Measurements from ENCODE around the gene CASZ1.

The CASZ1 gene

DNA sequence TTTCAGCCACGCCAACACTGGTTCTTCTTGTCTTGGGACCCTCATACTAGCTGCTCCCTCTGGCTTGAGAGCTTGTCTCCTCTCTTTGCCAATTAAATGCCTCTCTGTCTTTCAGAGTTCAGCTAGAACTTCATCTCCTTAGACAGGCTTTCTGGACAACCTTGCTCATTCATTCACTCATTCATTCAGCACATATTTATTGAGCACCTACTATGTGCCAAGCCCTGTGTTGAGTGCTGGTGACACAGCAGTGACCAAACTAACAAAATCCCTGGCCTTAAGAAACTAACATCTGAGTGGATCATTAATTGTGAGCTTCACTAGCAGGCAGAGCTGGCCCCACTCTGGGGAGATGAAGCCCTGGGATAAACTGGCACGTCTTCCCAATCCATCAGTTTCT, 24.9 kb upstream of the CASZ1 start:
- DNase-seq (ENCODE audit: low read depth) = no peak

- no peak for DNase-seq (ENCODE audit: low read depth)
Measured at GRCh38 chr1:10820422-10820821, 24.0 kb upstream of the CASZ1 start.

GRCh38 chr1:10819198-10819901, 22.9 kb upstream of the CASZ1 start:
- DNase-seq (ENCODE audit: low read depth) = no peak

DNA sequence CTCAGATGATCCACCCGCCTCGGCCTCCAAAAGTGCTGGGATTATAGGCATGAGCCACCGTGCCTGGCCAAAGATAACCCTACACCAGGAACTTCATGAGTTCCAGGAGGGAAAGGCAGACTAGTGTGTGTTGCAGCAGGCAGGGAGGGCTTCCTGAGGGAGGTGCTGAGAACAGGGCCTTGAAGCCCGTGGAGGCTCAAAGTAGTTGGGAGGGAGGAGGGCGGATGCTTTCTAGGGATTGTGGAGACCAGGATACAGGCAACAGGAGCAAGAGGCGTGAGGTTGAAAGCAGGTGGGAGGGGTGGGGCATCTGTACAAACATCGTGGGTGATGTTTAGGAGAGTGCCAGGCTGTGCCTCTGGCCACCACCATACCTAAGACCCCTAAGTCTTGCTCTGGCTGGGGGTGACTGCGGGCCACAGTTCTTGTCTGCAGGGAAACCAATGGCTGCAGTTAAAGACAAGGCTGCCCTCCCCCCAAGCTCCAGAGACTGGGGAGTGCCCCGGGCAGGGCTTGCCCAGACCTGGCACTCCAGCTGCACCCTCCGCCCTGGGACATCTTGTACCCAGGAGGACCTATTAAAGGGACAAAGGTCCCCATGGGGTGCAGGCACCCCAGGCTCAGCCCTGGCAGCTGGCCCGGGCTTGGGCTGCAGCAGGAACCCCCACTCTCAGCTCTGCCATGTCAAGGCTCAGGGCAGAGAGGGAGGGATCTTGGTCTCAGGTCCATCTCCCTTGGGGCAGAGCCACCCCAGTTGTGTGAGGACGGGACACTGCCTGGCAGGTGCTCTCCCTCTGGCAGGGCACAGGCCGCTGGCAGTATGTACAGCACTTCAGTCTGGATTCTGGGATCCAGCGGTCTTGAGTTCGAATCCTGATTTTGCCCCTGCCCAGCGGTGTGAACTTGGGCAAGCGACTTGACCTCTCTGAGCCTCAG, 22.1 kb upstream of the CASZ1 start:
- DNase-seq (ENCODE audit: low read depth) = no peak

DNA sequence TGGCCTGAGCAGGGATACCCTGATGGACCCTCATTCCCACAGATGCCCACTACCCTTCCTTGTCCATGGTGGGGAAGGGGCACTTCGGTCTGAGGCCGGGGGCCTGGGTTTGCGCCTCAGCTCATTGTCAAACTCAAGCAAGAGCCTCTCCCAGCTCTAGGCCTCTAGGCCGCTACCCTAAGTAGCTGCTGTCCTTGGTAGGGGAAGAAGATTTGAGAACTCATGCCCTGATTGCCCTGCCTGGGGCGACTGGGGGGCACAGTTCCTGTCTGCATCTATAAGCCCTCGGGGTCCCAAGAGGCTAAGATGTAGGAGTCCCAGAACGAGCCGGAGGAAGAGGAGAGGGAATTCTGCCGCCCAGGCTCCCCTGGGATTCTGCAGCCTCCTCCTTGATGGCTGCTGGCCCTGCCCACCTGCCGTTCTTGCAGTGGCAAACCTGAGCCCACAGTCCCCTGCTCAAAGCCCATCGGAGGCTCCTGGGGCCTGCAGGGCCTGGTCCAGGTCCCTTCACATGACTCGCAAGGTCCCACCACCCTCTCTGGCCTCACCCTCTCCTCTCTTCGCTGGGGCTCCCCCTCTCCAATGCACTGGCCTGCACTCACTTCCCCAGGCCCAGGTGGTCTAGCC, 20.4 kb upstream of the CASZ1 start:
- no peak for DNase-seq (ENCODE audit: low read depth)

GRCh38 chr1:10816233-10816632, 19.8 kb upstream of the CASZ1 start:
- no peak for DNase-seq (ENCODE audit: low read depth)

GRCh38 chr1:10815858-10816195, 19.4 kb upstream of the CASZ1 start:
- no peak for DNase-seq (ENCODE audit: low read depth)

DNA sequence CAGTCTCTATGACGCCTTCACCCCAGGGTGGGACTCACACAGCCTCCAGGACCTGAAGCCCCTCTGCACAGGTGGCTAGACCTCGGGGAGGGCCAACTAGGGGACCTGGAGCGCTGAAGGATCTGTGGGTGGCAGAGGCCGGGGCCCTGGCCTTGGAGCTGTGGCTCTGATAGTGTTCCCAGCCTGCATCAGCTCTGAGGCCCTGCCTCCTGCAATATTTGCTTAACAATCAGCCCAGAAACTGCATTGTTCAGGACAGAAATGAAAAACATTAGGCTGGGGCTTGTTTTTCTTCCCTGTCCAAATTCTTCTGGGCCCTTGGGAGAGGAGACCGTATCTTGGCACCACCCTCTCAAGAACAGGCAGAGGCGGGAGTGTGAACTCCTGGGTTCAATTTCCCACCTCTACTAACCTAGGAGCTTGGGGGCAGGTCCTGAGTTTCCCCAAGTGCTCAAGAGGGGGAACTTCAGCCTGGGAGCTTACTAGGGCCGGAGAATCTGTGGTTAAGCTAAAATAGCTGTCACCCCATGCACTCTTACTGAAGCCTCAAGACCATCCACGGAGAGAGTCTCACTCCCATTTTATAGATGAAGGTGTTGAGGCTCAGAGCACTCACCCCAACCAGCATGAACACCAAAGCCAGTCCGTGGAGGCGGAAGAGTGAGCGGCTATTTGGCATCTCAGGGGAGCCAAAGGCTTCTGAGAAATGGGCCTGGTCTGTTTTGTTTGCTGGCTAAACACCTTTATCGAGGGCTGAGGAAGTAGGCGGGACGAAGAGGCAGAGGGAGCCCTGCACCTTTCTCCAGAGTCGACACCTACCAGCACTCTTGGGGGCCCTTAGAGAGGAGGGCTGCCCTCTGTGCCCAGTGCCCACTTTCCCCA, 18.8 kb upstream of the CASZ1 start:
- no peak for DNase-seq (ENCODE audit: low read depth)

GRCh38 chr1:10814312-10814711, 17.9 kb upstream of the CASZ1 start:
- no peak for DNase-seq (ENCODE audit: low read depth)

- DNase-seq (ENCODE audit: low read depth) = no peak
Measured at GRCh38 chr1:10813799-10814198, 17.4 kb upstream of the CASZ1 start.

- no peak for DNase-seq (ENCODE audit: low read depth)
Measured at GRCh38 chr1:10812387-10812915, 16.0 kb upstream of the CASZ1 start.

- DNase-seq (ENCODE audit: low read depth) = no peak
Measured at GRCh38 chr1:10808441-10808840, 12.0 kb upstream of the CASZ1 start.

GRCh38 chr1:10806966-10807365, 10.5 kb upstream of the CASZ1 start:
- DNase-seq (ENCODE audit: low read depth) = no peak

DNA sequence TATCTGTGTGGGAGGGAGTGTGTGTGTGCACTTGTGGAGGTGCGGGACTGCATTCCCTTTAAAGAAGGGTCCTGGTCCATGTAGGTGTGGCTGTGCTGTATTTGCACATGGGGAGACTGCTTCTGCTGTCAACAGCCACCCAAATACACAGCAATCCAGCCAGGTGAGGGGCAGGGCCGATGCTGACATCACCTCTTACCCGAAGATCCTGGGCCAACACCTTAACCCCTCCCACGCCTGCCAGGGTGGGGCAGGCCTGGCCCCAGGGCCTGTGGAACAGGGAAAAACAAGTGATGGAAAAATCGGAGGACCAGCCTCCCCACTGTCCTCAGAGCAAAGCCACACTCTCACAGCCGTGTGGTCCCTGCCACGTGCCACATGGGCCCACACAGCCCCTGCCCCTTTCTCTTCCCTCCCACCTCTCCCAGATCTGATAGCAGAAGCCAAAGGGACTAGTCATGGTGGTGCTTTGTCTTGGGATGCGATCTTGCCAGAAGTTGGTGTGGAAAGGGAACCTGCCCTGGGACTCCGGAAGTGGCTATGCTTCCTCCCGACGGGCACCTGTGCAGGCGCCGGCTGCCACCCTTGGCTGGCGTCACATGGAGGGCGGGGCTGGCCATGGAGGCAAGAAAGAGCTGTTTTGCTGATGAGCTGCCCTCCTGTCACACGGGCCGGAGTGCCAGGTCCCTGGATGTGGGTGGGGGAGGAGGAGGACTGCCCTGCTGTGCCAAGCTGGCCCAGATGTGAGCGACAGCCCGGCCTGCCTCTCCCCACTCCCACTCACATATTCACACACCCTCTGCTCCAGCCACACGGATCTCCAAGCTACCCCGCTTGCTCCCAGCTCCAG, 7.8 kb upstream of the CASZ1 start:
- DNase-seq (ENCODE audit: low read depth) = no peak

DNA sequence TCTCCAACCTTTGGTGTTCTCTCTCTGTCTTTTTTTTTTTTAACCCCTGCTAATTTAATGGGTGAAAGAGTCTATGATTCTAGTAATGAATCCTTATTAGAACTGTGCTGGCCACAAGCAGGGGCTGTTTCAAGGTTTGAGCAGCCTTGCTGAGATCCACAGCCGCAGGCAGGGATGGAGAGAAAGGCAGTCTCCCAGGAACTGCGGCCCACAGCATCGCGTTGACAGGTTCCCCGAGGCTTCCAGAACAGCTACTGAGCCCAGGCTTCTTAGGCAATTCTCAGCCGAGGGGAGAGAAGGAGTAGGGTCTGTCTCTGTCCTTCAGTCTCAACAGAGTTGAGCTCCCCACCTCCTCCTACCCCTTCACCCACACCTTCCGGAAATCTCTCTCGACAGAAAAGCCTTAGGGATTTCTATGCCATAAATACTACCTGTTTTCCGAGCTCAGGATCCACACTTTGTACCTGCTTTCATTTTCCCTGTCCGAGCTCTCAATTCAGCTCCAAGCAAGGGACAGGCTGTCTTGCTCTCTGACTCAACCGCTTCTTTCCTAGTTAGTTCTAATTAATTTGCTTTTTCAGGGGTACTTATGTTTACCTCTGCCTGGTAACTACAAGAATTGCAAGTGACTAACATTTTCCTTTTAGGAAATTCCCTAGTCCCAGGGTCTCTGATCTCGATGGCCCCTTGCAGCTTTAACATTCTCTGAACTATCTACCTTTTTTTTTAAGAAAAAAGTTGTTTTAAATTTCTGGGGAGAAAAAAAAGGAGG, 6.7 kb upstream of the CASZ1 start:
- DNase-seq (ENCODE audit: low read depth) = no peak

GRCh38 chr1:10800778-10801177, 4.3 kb upstream of the CASZ1 start:
- DNase-seq (ENCODE audit: low read depth) = no peak

DNA sequence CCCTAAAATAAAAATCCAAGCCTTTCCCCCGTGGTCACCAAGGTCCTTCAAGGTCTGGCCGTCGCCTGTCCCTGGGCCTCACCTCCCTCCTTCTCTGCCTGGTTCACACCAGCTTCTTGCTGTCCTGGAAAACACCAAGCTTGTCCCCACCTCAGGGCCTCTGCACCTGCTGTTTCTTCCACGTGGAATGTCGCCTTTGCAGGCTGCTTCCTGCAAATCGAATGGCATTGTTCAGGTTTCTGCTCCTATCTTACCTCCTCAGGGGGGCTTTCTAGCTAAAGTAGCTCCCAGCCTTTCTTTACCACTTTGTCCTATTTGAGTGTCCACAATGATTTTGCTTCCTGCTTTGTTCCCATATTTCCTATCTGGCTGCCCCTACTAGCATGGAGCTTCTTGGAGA, 3.3 kb upstream of the CASZ1 start:
- no peak for DNase-seq (ENCODE audit: low read depth)

DNA sequence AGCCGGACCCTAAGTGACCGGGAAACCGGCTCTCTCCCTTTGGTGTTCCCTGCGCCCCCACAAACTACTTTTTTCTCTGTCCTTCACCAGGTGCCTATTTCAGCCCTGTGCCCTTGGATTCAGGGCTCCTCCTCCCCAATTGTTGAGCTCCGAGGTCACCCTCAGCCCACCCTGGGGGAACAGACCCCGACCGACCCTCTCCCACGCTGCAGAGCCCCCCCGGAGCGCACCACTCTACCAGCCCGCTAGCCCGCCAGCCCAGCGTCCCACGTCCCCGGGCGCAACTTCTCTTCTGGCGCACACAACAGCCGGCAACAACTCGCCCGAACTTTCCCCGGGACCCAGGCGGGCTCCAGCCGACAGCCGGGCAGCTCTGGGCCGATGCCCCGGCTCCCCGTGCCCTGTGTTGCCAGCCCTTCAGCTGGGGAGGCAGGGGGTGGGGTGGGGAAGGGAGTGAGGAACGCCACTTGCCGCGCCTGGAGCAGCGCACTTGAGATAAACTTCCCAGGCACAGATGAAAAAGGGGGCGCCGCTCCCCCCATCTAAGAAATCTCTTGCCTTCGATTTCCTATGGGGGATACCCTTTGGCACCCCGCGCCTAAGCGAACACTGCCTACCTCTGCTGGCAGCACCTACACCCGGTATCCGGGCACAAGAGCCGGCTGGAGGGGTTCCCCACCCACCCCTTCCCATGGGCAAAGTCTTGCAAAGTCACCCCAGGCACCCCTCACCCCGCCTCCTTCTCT, 997 bp downstream of the CASZ1 start:
- no peak for DNase-seq (ENCODE audit: low read depth)

- DNase-seq (ENCODE audit: low read depth) = no peak
Measured at GRCh38 chr1:10794724-10795275, 1.6 kb downstream of the CASZ1 start.

All from stimulated activated CD8-positive, alpha-beta memory T cell treated with anti-CD3 and anti-CD28 coated beads, Interleukin-12 subunit alpha, Interleukin-12 subunit beta, amount 100 ng/mL, for 4 hours (primary cell).